H9 (cell line): ENCODE results near the gene NRXN2. TPM values are rescaled to one million over a fixed set of nuclear protein-coding genes. Genes with fewer than 3 reads are reported as not detected.

ENCODE experiments used
- DNase-seq: peaks from one replicate; pipeline ENCODE4 v3.0.0-alpha.2; 2017
- H2AFZ ChIP-seq: one replicate; pipeline ENCODE4 v1.6.1; 2013; ENCODE audit warnings: mild to moderate bottlenecking, low read length, control low read depth, moderate library complexity
- H2AK5ac ChIP-seq: 2 replicates; pipeline ENCODE4 v1.6.1; 2013; ENCODE audit warnings: low read length, control low read depth, mixed read lengths; ENCODE audit not compliant: insufficient read length
- H2BK120ac ChIP-seq: one replicate; pipeline ENCODE4 v1.6.1; 2013; ENCODE audit warnings: low read depth, mild to moderate bottlenecking, low read length, control low read depth, inconsistent platforms; ENCODE audit not compliant: poor library complexity, severe bottlenecking
- H2BK12ac ChIP-seq: 2 replicates; pipeline ENCODE4 v1.6.1; 2013; ENCODE audit warnings: low read length, control low read depth, mixed read lengths, low read depth; ENCODE audit not compliant: insufficient read length
- H2BK15ac ChIP-seq: 2 replicates; pipeline ENCODE4 v1.6.1; 2013; ENCODE audit warnings: low read depth, low read length, control low read depth
- H2BK20ac ChIP-seq: one replicate; pipeline ENCODE4 v1.6.1; 2013; ENCODE audit warnings: low read depth, mild to moderate bottlenecking, low read length, control low read depth, inconsistent platforms; ENCODE audit not compliant: poor library complexity, severe bottlenecking
- H2BK5ac ChIP-seq: 2 replicates; pipeline ENCODE4 v1.6.1; 2013; ENCODE audit warnings: low read length, control low read depth, mixed read lengths; ENCODE audit not compliant: insufficient read length
- H3K14ac ChIP-seq: 2 replicates; pipeline ENCODE4 v1.6.1; 2013; ENCODE audit warnings: low read length, control low read depth; ENCODE audit not compliant: insufficient read depth
- H3K18ac ChIP-seq: 2 replicates; pipeline ENCODE4 v1.6.1; 2013; ENCODE audit warnings: low read depth, mild to moderate bottlenecking, mixed read lengths, low read length, control low read depth; ENCODE audit not compliant: insufficient read length
- H3K23ac ChIP-seq: 2 replicates; pipeline ENCODE4 v1.6.1; 2013; ENCODE audit warnings: low read length, control low read depth, mixed read lengths, low read depth; ENCODE audit not compliant: insufficient read length
- H3K23me2 ChIP-seq: 2 replicates; pipeline ENCODE4 v1.6.1; 2013; ENCODE audit warnings: low read depth, mild to moderate bottlenecking, mixed read lengths, low read length, control low read depth; ENCODE audit not compliant: insufficient read length, poor library complexity, severe bottlenecking
- H3K27ac ChIP-seq: 2 replicates; pipeline ENCODE4 v1.5.1; 2013; ENCODE audit warnings: low read length, control low read depth, mixed read lengths, low read depth; ENCODE audit not compliant: insufficient read length
- H3K27me3 ChIP-seq: 2 replicates; pipeline ENCODE4 v1.6.1; 2013; ENCODE audit warnings: low read length, control low read depth, inconsistent platforms; ENCODE audit not compliant: insufficient read depth
- H3K4ac ChIP-seq: 2 replicates; pipeline ENCODE4 v1.6.1; 2013; ENCODE audit warnings: low read depth, mild to moderate bottlenecking, control low read depth, inconsistent platforms, low read length, moderate library complexity
- H3K4me1 ChIP-seq: 2 replicates; pipeline ENCODE4 v1.6.1; 2013; ENCODE audit warnings: low read length, control low read depth, inconsistent platforms; ENCODE audit not compliant: insufficient read depth
- H3K4me2 ChIP-seq: 2 replicates; pipeline ENCODE4 v1.6.1; 2013; ENCODE audit warnings: low read length, control low read depth, mixed read lengths; ENCODE audit not compliant: insufficient read length, insufficient read depth
- H3K56ac ChIP-seq: 2 replicates; pipeline ENCODE4 v1.6.1; 2013; ENCODE audit warnings: low read depth, mild to moderate bottlenecking, mixed read lengths, low read length, control low read depth; ENCODE audit not compliant: insufficient read length
- H3K79me1 ChIP-seq: 2 replicates; pipeline ENCODE4 v1.6.1; 2013; ENCODE audit warnings: low read depth, mild to moderate bottlenecking, moderate library complexity, low read length, control low read depth, inconsistent platforms; ENCODE audit not compliant: insufficient read depth, poor library complexity, severe bottlenecking
- H3K79me2 ChIP-seq: 2 replicates; pipeline ENCODE4 v1.6.1; 2013; ENCODE audit warnings: low read length, control low read depth, inconsistent platforms; ENCODE audit not compliant: insufficient read depth
- H3K9ac ChIP-seq: 2 replicates; pipeline ENCODE4 v1.6.1; 2013; ENCODE audit warnings: low read length, control low read depth, mixed read lengths; ENCODE audit not compliant: insufficient read length; ENCODE audit errors: extremely low read depth
- H3K9me3 ChIP-seq: one replicate; pipeline ENCODE4 v1.6.1; 2013; ENCODE audit warnings: low read depth, low read length, inconsistent platforms; ENCODE audit not compliant: control insufficient read depth
- H3T11ph ChIP-seq: one replicate; pipeline ENCODE4 v1.6.1; 2013; ENCODE audit warnings: mild to moderate bottlenecking, low read length, control low read depth, inconsistent platforms
- H4K20me1 ChIP-seq: one replicate; pipeline ENCODE4 v1.6.1; 2013; ENCODE audit not compliant: control insufficient read depth, insufficient read length, insufficient read depth
- H4K5ac ChIP-seq: 2 replicates; pipeline ENCODE4 v1.6.1; 2013; ENCODE audit warnings: low read depth, mild to moderate bottlenecking, mixed read lengths, low read length, control low read depth; ENCODE audit not compliant: insufficient read length
- H4K8ac ChIP-seq: replicated peaks from 2 replicates; pipeline ENCODE4 v1.6.1; 2013; ENCODE audit warnings: low read length, control low read depth, mixed read lengths, low read depth; ENCODE audit not compliant: insufficient read length
- H4K91ac ChIP-seq: 2 replicates; pipeline ENCODE4 v1.6.1; 2013; ENCODE audit warnings: low read depth, mild to moderate bottlenecking, moderate library complexity, mixed read lengths, low read length, control low read depth; ENCODE audit not compliant: insufficient read length
- H3K27ac Mint-ChIP-seq, 3 experiments: 2 replicates in 2 of 3; 3 replicates in 1 of 3; pipeline ENCODE4 v1.8.0; 2020 to 2021; ENCODE audit warnings: mixed read lengths in 3 of 3, mild to moderate bottlenecking in 1 of 3, moderate library complexity in 1 of 3
- H3K27me3 Mint-ChIP-seq: 2 replicates; pipeline ENCODE4 v1.8.0; 2021; ENCODE audit warnings: low read depth, mild to moderate bottlenecking, moderate library complexity, mixed read lengths
- H3K36me3 Mint-ChIP-seq, 3 experiments: 2 replicates in 2 of 3; 3 replicates in 1 of 3; pipeline ENCODE4 v1.8.0; 2020 to 2021; ENCODE audit warnings: low read depth in 3 of 3, mixed read lengths in 3 of 3; ENCODE audit not compliant: insufficient read depth in 1 of 3
- H3K4me1 Mint-ChIP-seq, 2 experiments: 2 replicates each; pipeline ENCODE4 v1.8.0; 2020; ENCODE audit warnings: mixed read lengths in 2 of 2
- H3K4me3 Mint-ChIP-seq, 2 experiments: 2 replicates in 1 of 2; 3 replicates in 1 of 2; pipeline ENCODE4 v1.8.0; 2020 to 2021; ENCODE audit warnings: mild to moderate bottlenecking in 2 of 2, mixed read lengths in 2 of 2, moderate library complexity in 1 of 2
- H3K9me3 Mint-ChIP-seq, 2 experiments: 2 replicates in 1 of 2; 3 replicates in 1 of 2; pipeline ENCODE4 v1.8.0; 2020; ENCODE audit warnings: mild to moderate bottlenecking in 2 of 2, mixed read lengths in 2 of 2, moderate library complexity in 1 of 2
- CTCF ChIP-seq: fragments of 200-600 bp; sonication (generic); conservative IDR thresholded peaks from 3 replicates; pipeline ENCODE4 v1.8.0; 2021; ENCODE audit warnings: antibody characterized with exemption, mild to moderate bottlenecking
- WGBS: extraction: QIAGEN DNeasy Blood & Tissue Kit; methylation state at CpG from one replicate; pipeline ENCODE4 v1.1.7; 2013; ENCODE audit warnings: missing lambda C conversion rate, low lambda C conversion rate, mixed read lengths; ENCODE audit not compliant: insufficient read length; ENCODE audit errors: extremely low coverage; 5-methylcytosine and 5-hydroxymethylcytosine counted together
- total RNA-seq: library from RNA; stranded (reverse); gene quantifications from 2 replicates; pipeline ENCODE4 v1.2.1, GENCODE V29; 2021

The NRXN2 gene
- total RNA-seq, 1 experiment from 2014 or later = 3.9 TPM

DNA sequence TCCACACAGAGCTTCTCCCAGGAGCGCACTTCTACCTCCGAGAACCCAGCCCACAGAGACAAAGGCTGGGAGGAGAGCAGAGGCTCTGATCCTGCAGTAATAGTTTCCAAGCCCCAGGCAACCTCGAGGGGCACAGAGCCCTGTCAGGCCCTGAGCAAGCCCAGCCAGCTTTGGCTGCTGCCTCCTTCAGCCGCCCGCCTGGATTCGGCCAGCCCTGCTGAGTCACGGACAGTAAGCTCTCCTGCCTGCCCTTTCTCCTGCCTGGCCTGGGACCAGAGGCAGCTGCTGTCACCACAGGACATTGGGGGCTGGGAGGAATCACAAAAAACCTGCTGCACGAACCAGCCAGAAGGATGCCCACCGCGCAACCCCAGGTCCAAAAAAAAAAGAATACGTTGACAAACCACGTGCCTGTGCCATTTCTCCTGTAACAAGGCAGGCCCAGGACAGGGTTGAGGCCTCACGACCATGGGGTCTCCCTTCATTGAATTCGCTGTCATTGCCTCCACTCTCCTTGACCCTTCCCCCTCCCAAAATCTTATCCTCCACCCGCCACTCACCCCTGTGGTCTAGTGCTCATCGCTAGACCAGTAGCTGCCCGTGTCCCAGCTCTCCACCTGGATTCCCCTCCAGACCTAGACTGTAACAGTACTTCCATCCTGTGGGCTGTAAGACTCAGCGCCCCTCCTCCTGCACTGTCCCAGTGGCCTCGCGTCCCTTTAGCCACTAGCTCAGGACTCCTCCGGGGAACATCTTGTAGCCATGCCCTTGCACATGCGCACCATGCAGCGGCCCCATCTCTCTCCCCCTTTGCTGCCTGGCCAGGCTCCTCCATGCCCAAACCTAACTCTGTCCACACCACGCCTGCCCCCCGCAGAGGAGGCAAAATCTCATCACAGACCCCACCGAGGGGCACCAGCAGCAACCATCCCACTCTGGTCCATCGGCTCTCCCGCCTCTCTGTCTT lies 139.4 kb downstream of the NRXN2 start:
- Mint-ChIP-seq H3K9me3 (peaks cover 7 to 9% of the 10 kb centered on the region in 2 experiments), H3K4me1 (peaks cover 0 to 4% of the 10 kb centered on the region in 2 experiments; a peak in 2 of 4 replicates), H3K27ac (no peak overlapping the region; a peak in 1 of 7 replicates), H3K4me3 (no peak overlapping the region; a peak in 1 of 5 replicates), H3K27me3 (peaks cover 45% of the 10 kb centered on the region), H3K36me3 (no peaks in the 10 kb centered on the region)
- H3K9me3 ChIP-seq = no peaks in the 10 kb centered on the region
- no peak overlapping the region for H2BK12ac ChIP-seq
- H3K14ac ChIP-seq = 0 out of 2 replicates have a peak overlapping the region, but pooled peaks have one; percentile 28
- no peak overlapping the region for H3K56ac ChIP-seq
- H3K27me3 ChIP-seq = no peaks in the 10 kb centered on the region
- H4K20me1 ChIP-seq = no peaks in the 10 kb centered on the region
- no peak overlapping the region for H4K91ac ChIP-seq
- no peaks in the 10 kb centered on the region for H3K79me2 ChIP-seq
- no peaks in the 10 kb centered on the region for H3K79me1 ChIP-seq
- no peak overlapping the region for H3T11ph ChIP-seq
- no peak overlapping the region for H2BK5ac ChIP-seq
- no peak overlapping the region for H4K8ac ChIP-seq
- no peak overlapping the region for H3K18ac ChIP-seq
- H3K9ac ChIP-seq = no peak overlapping the region
- H2AK5ac ChIP-seq = no peak overlapping the region
- no peak overlapping the region for H2AFZ ChIP-seq
- no peak overlapping the region for H2BK15ac ChIP-seq
- WGBS = no CpG with 5 or more reads among the region's 28 CpGs
- H2BK120ac ChIP-seq = no peak overlapping the region
- H2BK20ac ChIP-seq = no peak overlapping the region
- no peaks in the 10 kb centered on the region for H3K4me1 ChIP-seq
- TF ChIP-seq CTCF = no peak
- H3K4ac ChIP-seq = no peak overlapping the region
- H3K23ac ChIP-seq = no peak overlapping the region
- no peak for DNase-seq
- no peaks in the 10 kb centered on the region for H3K23me2 ChIP-seq
- no peak overlapping the region for H3K4me2 ChIP-seq
- H3K27ac ChIP-seq = no peak overlapping the region
- H4K5ac ChIP-seq = no peak overlapping the region
